Keratinocyte (primary cell): ENCODE results near the gene SDHAF1. TPM values are rescaled to one million over a fixed set of nuclear protein-coding genes. Genes with fewer than 3 reads are reported as not detected.

Experiments used
- DNase-seq: peaks from one replicate; pipeline ENCODE4 v3.0.0-alpha.2; 2011; ENCODE audit warnings: low read depth, missing footprints, low spot score
- FAIRE-seq: peaks from 2 replicates; lab custom pipeline; 2011; peaks lifted over from hg19 to GRCh38; lab: Jason Lieb, UNC
- H2AFZ ChIP-seq: 2 replicates; pipeline ENCODE4 v1.6.0; 2012; ENCODE audit warnings: low read length, control low read depth, inconsistent platforms; ENCODE audit not compliant: control insufficient read depth
- H3K27ac ChIP-seq: 2 replicates; pipeline ENCODE4 v1.5.1; 2011; ENCODE audit warnings: low read length; ENCODE audit not compliant: control insufficient read depth, insufficient read depth
- H3K27me3 ChIP-seq: 3 replicates; pipeline ENCODE4 v1.6.0; 2011; ENCODE audit warnings: low read length; ENCODE audit not compliant: control insufficient read depth, insufficient read depth; ENCODE audit errors: extremely low read depth
- H3K36me3 ChIP-seq, 2 experiments: 2 replicates in 1 of 2; 3 replicates in 1 of 2; pipeline ENCODE4 v1.5.1; 2011; ENCODE audit warnings: low read length in 2 of 2, mild to moderate bottlenecking in 1 of 2; ENCODE audit not compliant: control insufficient read depth in 2 of 2, insufficient read depth in 2 of 2; ENCODE audit errors: extremely low read depth in 1 of 2
- H3K4me1 ChIP-seq: 3 replicates; pipeline ENCODE4 v1.5.1; 2011; ENCODE audit warnings: low read length; ENCODE audit not compliant: control insufficient read depth, insufficient read depth; ENCODE audit errors: extremely low read depth
- H3K4me2 ChIP-seq: 3 replicates; pipeline ENCODE4 v1.6.0; 2011; ENCODE audit warnings: low read depth, low read length; ENCODE audit not compliant: control insufficient read depth, insufficient read depth; ENCODE audit errors: extremely low read depth
- H3K4me3 ChIP-seq, 3 experiments: fragments of 200-600 bp in 1 of 3; sonication (generic) in 1 of 3; 2 replicates in 2 of 3; 3 replicates in 1 of 3; pipeline ENCODE4 v1.5.1; 2011 to 2016; ENCODE audit warnings: low read length in 3 of 3, mild to moderate bottlenecking in 3 of 3, control low read depth in 2 of 3, inconsistent platforms in 1 of 3, low read depth in 1 of 3, mixed read lengths in 1 of 3, mixed run types in 1 of 3, moderate library complexity in 1 of 3; ENCODE audit not compliant: control insufficient read depth in 2 of 3, insufficient read depth in 2 of 3; ENCODE audit errors: extremely low read depth in 1 of 3
- H3K79me2 ChIP-seq: 2 replicates; pipeline ENCODE4 v1.6.0; 2012; ENCODE audit warnings: low read length; ENCODE audit not compliant: control insufficient read depth, insufficient read depth
- H3K9ac ChIP-seq: 3 replicates; pipeline ENCODE4 v1.6.0; 2011; ENCODE audit warnings: low read length; ENCODE audit not compliant: control insufficient read depth, insufficient read depth; ENCODE audit errors: extremely low read depth
- H3K9me1 ChIP-seq: 3 replicates; pipeline ENCODE4 v1.6.0; 2011; ENCODE audit warnings: low read length; ENCODE audit not compliant: control insufficient read depth, insufficient read depth; ENCODE audit errors: extremely low read depth
- H3K9me3 ChIP-seq: 2 replicates; pipeline ENCODE4 v1.5.1; 2012; ENCODE audit warnings: low read depth, low read length; ENCODE audit not compliant: control insufficient read depth
- H4K20me1 ChIP-seq: 3 replicates; pipeline ENCODE4 v1.6.0; 2011; ENCODE audit warnings: low read length; ENCODE audit not compliant: control insufficient read depth, insufficient read depth; ENCODE audit errors: extremely low read depth
- EZH2 ChIP-seq: IDR thresholded peaks from one replicate; pipeline ENCODE4 v1.6.1; 2012; ENCODE audit warnings: inconsistent platforms, mild to moderate bottlenecking, low read length, moderate library complexity
- dilution Hi-C: fragments of 300-500 bp; cut with MboI; formaldehyde crosslinking; loops from one replicate; pipeline ENCODE4 v1.7.0; 2020; ENCODE audit warnings: low sequenced_read_pairs; ENCODE audit not compliant: extremely low pct_ligation_motif_present
- polyA plus RNA-seq, 5 experiments: library from polyadenylated mRNA; depleted of rRNA in 3 of 5; stranded (reverse) in 3 of 5; stranded (forward) in 1 of 5; unstranded in 1 of 5; fragments of >200 nt; gene quantifications; 1 replicate in 1 of 5; 2 replicates in 3 of 5; 3 replicates in 1 of 5; pipeline versions ENCODE4 v1.2.1 to v1.2.3, GENCODE V29; 2011 to 2012; ENCODE audit warnings: missing spikeins in 2 of 5, low read depth in 1 of 5, low replicate concordance in 1 of 5
- TF ChIP-seq, protein P1 (sequence below), 3 experiments: IDR thresholded peaks in 1 of 3; conservative IDR thresholded peaks in 1 of 3; optimal IDR thresholded peaks in 1 of 3; 2 replicates in 2 of 3; 3 replicates in 1 of 3; pipeline versions ENCODE3 to v1.5.1; 2011; ENCODE audit warnings: low read length in 3 of 3, mild to moderate bottlenecking in 3 of 3, moderate library complexity in 2 of 3, control low read depth in 1 of 3, inconsistent platforms in 1 of 3; ENCODE audit not compliant: insufficient read depth in 2 of 3; ENCODE audit errors: extremely low read depth in 1 of 3

Gene SDHAF1
- polyA plus RNA-seq, 1 donor (not counting 4 experiments of a cell fraction or from before 2014, with no cell fraction given) = 7.3 TPM

GRCh38 chr19:36023432-36023831, 28.4 kb downstream of the SDHAF1 start:
- Histone ChIP-seq H3K9me1 (no peaks in the 10 kb centered on the region), H4K20me1 (no peaks in the 10 kb centered on the region), H3K4me2 (no peak overlapping the region), H3K27ac (no peak overlapping the region), H3K4me3 (no peak overlapping the region), H3K9me3 (no peaks in the 10 kb centered on the region), H3K27me3 (no peaks in the 10 kb centered on the region), H3K79me2 (no peaks in the 10 kb centered on the region), H3K36me3 (peaks cover 1 to 10% of the 10 kb centered on the region in 2 experiments), H2AFZ (no peak overlapping the region), H3K4me1 (no peaks in the 10 kb centered on the region), H3K9ac (no peak overlapping the region)
- FAIRE-seq (no peak), DNase-seq (no peak)
- TF ChIP-seq, protein P1, sequence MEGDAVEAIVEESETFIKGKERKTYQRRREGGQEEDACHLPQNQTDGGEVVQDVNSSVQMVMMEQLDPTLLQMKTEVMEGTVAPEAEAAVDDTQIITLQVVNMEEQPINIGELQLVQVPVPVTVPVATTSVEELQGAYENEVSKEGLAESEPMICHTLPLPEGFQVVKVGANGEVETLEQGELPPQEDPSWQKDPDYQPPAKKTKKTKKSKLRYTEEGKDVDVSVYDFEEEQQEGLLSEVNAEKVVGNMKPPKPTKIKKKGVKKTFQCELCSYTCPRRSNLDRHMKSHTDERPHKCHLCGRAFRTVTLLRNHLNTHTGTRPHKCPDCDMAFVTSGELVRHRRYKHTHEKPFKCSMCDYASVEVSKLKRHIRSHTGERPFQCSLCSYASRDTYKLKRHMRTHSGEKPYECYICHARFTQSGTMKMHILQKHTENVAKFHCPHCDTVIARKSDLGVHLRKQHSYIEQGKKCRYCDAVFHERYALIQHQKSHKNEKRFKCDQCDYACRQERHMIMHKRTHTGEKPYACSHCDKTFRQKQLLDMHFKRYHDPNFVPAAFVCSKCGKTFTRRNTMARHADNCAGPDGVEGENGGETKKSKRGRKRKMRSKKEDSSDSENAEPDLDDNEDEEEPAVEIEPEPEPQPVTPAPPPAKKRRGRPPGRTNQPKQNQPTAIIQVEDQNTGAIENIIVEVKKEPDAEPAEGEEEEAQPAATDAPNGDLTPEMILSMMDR (optimal IDR thresholded peaks at IDR 0.05 in 1 of 3, IDR thresholded peaks at IDR 0.05 in 1 of 3, conservative IDR thresholded peaks at IDR 0.05 in 1 of 3; ENCODE audit: extremely low read depth in 1 of 3, insufficient read depth in 2 of 3, low read length in 3 of 3) = no peak
- TF ChIP-seq EZH2 = no peak
- dilution Hi-C loops = no loop called here

DNA sequence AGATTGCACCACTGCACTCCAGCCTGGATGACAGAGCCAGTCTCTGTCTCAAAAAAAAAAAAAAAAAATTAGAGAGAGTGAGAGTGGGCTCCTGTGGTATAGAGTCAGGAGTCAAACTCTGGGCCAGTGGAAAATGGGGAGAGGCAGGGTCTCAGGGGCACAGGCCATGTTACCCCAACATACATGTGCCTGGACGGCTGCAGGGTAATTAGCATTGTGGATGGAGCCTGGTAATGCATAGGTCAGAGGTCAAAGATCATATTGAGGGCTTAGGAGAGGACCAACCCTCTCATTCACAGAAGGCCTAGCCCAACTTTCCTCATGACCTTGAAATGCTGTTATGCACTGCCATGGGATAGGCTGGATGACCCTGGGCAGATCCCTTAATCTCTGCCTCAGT, 30.6 kb downstream of the SDHAF1 start:
- Histone ChIP-seq H4K20me1 (no peaks in the 10 kb centered on the region), H2AFZ (no peak overlapping the region), H3K4me3 (no peak overlapping the region), H3K9ac (no peak overlapping the region), H3K36me3 (peaks cover 1 to 10% of the 10 kb centered on the region in 2 experiments), H3K4me1 (no peaks in the 10 kb centered on the region), H3K79me2 (no peaks in the 10 kb centered on the region), H3K9me1 (no peaks in the 10 kb centered on the region), H3K27ac (no peak overlapping the region), H3K4me2 (no peak overlapping the region), H3K9me3 (no peaks in the 10 kb centered on the region), H3K27me3 (no peaks in the 10 kb centered on the region)
- FAIRE-seq (no peak), DNase-seq (no peak)
- dilution Hi-C loops = no loop called here
- TF ChIP-seq, protein P1 (optimal IDR thresholded peaks at IDR 0.05 in 1 of 3, IDR thresholded peaks at IDR 0.05 in 1 of 3, conservative IDR thresholded peaks at IDR 0.05 in 1 of 3; ENCODE audit: extremely low read depth in 1 of 3, insufficient read depth in 2 of 3, low read length in 3 of 3) = no peak
- no peak for TF ChIP-seq EZH2
